ENCODE results near the gene REEP6. TPM values are rescaled to one million over a fixed set of nuclear protein-coding genes. Genes with fewer than 3 reads are reported as not detected.

The REEP6 gene
- total and polyA plus RNA-seq, 2 of the 8 experiments (the other 6 are each of a cell fraction or from before 2014, with no cell fraction given), result 12.6 to 20.7 TPM

DNA sequence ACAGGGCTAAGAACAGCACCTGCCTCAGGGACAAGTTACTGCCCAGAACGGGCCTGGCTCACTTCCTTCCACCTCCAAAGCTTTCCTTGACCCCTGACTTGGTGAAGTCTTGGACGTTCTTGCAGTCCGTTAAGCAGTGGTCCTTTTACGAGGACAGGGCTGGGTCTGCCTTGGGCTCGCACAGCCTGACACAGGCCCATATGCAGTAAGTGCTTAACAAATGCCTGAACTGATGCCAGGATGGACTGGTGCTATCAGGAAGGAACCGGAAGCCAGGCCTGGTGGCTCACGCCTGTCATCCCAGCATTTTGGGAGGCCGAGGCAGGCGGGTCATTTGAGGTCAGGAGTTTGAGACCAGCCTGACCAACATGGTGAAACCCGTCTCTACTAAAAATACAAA lies 31.1 kb downstream of the REEP6 start:
- Histone ChIP-seq H3K14ac (ENCODE audit: insufficient read length) (no peak overlapping the region), H3K23ac (ENCODE audit: insufficient read length) (no peak overlapping the region), H3K4ac (replicated peaks; ENCODE audit: insufficient read length, low read depth, low read length) (no peak overlapping the region), H2BK120ac (replicated peaks; ENCODE audit: low read depth, low read length) (no peak overlapping the region), H3K18ac (ENCODE audit: extremely low read depth, low read length) (no peak overlapping the region), H4K8ac (ENCODE audit: extremely low read depth, insufficient read depth, low read length) (no peak overlapping the region), H3K56ac (replicated peaks; ENCODE audit: insufficient read length, low read depth, low read length) (no peak overlapping the region), H2BK15ac (ENCODE audit: low read length) (no peak overlapping the region), H4K91ac (replicated peaks; ENCODE audit: insufficient read length, low read length) (no peak overlapping the region), H4K20me1 (replicated peaks in 1 of 2; ENCODE audit: control insufficient read depth in 1 of 2, insufficient read depth in 2 of 2, low read length in 2 of 2) (peaks cover 8 to 14% of the 10 kb centered on the region in 2 experiments), H3K4me3 (ENCODE audit: extremely low read depth in 1 of 4, insufficient read depth in 2 of 4, low read depth in 3 of 4, low read length in 4 of 4) (no peak overlapping the region), H2AFZ (ENCODE audit: low read length) (no peak overlapping the region), H3K9ac (replicated peaks in 1 of 4; ENCODE audit: extremely low read depth in 1 of 4, low read depth in 3 of 4, low read length in 3 of 4) (no peak overlapping the region), H4K5ac (ENCODE audit: insufficient read length, low read depth, low read length) (no peak overlapping the region), H3K79me1 (ENCODE audit: low read depth, low read length) (no peaks in the 10 kb centered on the region), H3K23me2 (ENCODE audit: low read depth, low read length) (peaks cover 8% of the 10 kb centered on the region; the same call in 1 of the 2 replicates), H2AK5ac (ENCODE audit: low read depth, low read length) (no peak overlapping the region), H3K9me3 (ENCODE audit: insufficient read depth in 2 of 2, low read depth in 1 of 2, low read length in 1 of 2) (no peaks in the 10 kb centered on the region), H3K27ac (ENCODE audit: low read depth, low read length) (no peak overlapping the region), H3K4me2 (ENCODE audit: insufficient read depth in 1 of 2, low read depth in 2 of 2, low read length in 2 of 2) (no peak overlapping the region), H2BK12ac (ENCODE audit: low read depth, low read length) (no peak overlapping the region), H2BK20ac (ENCODE audit: low read length) (no peak overlapping the region), H3K79me2 (ENCODE audit: control insufficient read depth in 1 of 2, insufficient read depth in 2 of 2, low read length in 2 of 2) (no peaks in the 10 kb centered on the region), H3K4me1 (replicated peaks in 1 of 4; ENCODE audit: control insufficient read depth in 3 of 4, insufficient read depth in 4 of 4, low read length in 3 of 4) (peaks cover 0 to 3% (median 1%) of the 10 kb centered on the region in 4 experiments; a peak in 3 of 7 replicates), H2BK5ac (ENCODE audit: low read depth, low read length) (no peak overlapping the region), H3K27me3 (replicated peaks in 1 of 4; ENCODE audit: control insufficient read depth in 3 of 4, extremely low read depth in 1 of 4, insufficient read depth in 3 of 4, low read length in 3 of 4) (peaks cover 19 to 36% (median 31%) of the 10 kb centered on the region in 4 experiments), H3K36me3 (ENCODE audit: control insufficient read depth in 2 of 4, insufficient read depth in 4 of 4, low read length in 3 of 4) (no peaks in the 10 kb centered on the region; a peak in 1 of 8 replicates)
- WGBS, 2 experiments (ENCODE audit: extremely low coverage in 1 of 2, insufficient coverage in 1 of 2, insufficient read length in 1 of 2, insufficient replicate concordance in 2 of 2, low coverage in 1 of 2, low lambda C conversion rate in 2 of 2, missing lambda C conversion rate in 1 of 2), result 85% methylated on average over 9 of the region's 10 CpGs; no CpG with 5 or more reads in 1 of the 2 experiments
- FAIRE-seq (no peak), DNase-seq (ENCODE audit: low read depth in 1 of 2, low spot score in 2 of 2) (no peak)
- CTCF ChIA-PET (ENCODE audit: partially characterized antibody), result interaction anchor here (0.7 to 1.0 kb wide), 3 partner anchors 25 to 131 kb away, joined by 3 read pairs; no protein-coding TSS in a partner anchor
- TF ChIP-seq CEBPB (IDR thresholded peaks at IDR 0.05; ENCODE audit: low read depth, low read length) (no peak), MAFK (IDR thresholded peaks at IDR 0.05; ENCODE audit: low read depth, low read length) (no peak), TBP (IDR thresholded peaks at IDR 0.05; ENCODE audit: low read depth, low read length) (no peak), POU5F1 (IDR thresholded peaks at IDR 0.05; ENCODE audit: low read depth, low read length) (no peak), GTF2F1 (IDR thresholded peaks at IDR 0.05; ENCODE audit: borderline replicate concordance, low read depth, low read length) (no peak), HDAC6 (IDR thresholded peaks at IDR 0.05; ENCODE audit: low read depth, low read length) (no peak), CREB1 (IDR thresholded peaks at IDR 0.05) (no peak), ZNF274 (IDR thresholded peaks at IDR 0.05; ENCODE audit: borderline replicate concordance, extremely low read depth, low read length) (no peak), GABPA (IDR thresholded peaks at IDR 0.05; ENCODE audit: borderline replicate concordance, insufficient read depth, low read length) (no peak), TAF7 (optimal IDR thresholded peaks at IDR 0.05; ENCODE audit: borderline replicate concordance, low read depth, low read length) (no peak)
- POLR2A ChIA-PET (ENCODE audit: partially characterized antibody), result interaction anchor here (2.7 kb wide), 1 partner anchor 70 kb away, joined by 7 read pairs; the partner anchor contains the start of gene MBD3

Data from H1 (cell line).